Adrenal gland (tissue), 12 donors: ENCODE measurements around the gene GPR68. TPM values are rescaled to one million over a fixed set of nuclear protein-coding genes. Genes with fewer than 3 reads are reported as not detected.

ENCODE experiments used
- DNase-seq, 7 donors: peaks; one replicate each; pipeline ENCODE4 v3.0.0-alpha.2; 2019 to 2020
- H3K27ac ChIP-seq, 5 donors: fragments of 200-600 bp; sonication (generic) in 4 of 5; 1 replicate in 3 of 5; 2 replicates in 2 of 5; pipeline versions ENCODE4 v1.5.1 to v1.8.0; 2016 to 2020; ENCODE audit warnings: mild to moderate bottlenecking in 1 of 5
- H3K27me3 ChIP-seq: fragments of 200-600 bp; 2 replicates; pipeline ENCODE4 v1.8.0; 2021
- H3K36me3 ChIP-seq, 2 donors: fragments of 200-600 bp; replicated peaks in 1 of 2; 1 replicate in 1 of 2; 2 replicates in 1 of 2; pipeline versions ENCODE4 v1.5.1 to v1.8.0; 2018 to 2022
- H3K4me1 ChIP-seq, 2 donors: fragments of 200-600 bp; replicated peaks in 1 of 2; 1 replicate in 1 of 2; 2 replicates in 1 of 2; pipeline versions ENCODE4 v1.5.1 to v1.8.0; 2018 to 2021
- H3K4me3 ChIP-seq, 4 donors: fragments of 200-600 bp; sonication (generic) in 3 of 4; one replicate each; pipeline ENCODE4 v1.5.1; 2016 to 2018
- H3K9me3 ChIP-seq, 3 donors: fragments of 200-600 bp; sonication (generic) in 1 of 3; replicated peaks in 1 of 3; 1 replicate in 2 of 3; 2 replicates in 1 of 3; pipeline versions ENCODE4 v1.5.1 to v1.8.0; 2016 to 2021
- CTCF ChIP-seq, 6 experiments: fragments of 450-650 bp in 4 of 6; fragments of 200-600 bp in 2 of 6; sonication (generic) in 1 of 6; IDR thresholded peaks; 1 replicate in 5 of 6; 2 replicates in 1 of 6; pipeline versions ENCODE4 v1.5.1 to v1.8.0; 2016 to 2021; ENCODE audit warnings: antibody characterized with exemption in 6 of 6, mild to moderate bottlenecking in 2 of 6, moderate library complexity in 1 of 6
- POLR2A ChIP-seq, 2 donors: fragments of 450-650 bp; IDR thresholded peaks; one replicate each; pipeline ENCODE4 v1.6.1; 2017; ENCODE audit warnings: antibody characterized with exemption in 2 of 2, mild to moderate bottlenecking in 2 of 2, moderate library complexity in 1 of 2
- WGBS, 4 donors: extraction: QIAGEN DNeasy Blood & Tissue Kit in 2 of 4; methylation state at CpG; one replicate each; pipeline versions ENCODE4 v1.1.5 to v1.1.7; 2013 to 2017; 5-methylcytosine and 5-hydroxymethylcytosine counted together
- intact Hi-C, 2 donors: fragments of 100-400 bp; cut with DNase I; formaldehyde crosslinking; loops; one replicate each; pipeline versions ENCODE4 v1.14.1 to v1.15.0; 2022 to 2023
- polyA plus RNA-seq, 3 donors: library from polyadenylated mRNA; stranded (reverse); fragments of 200-250 nt in 2 of 3; fragments of 350-450 nt in 1 of 3; fragmentation: Illumina TruSeq in 1 of 3; extraction: RNeasy Lipid Tissue Mini Kit (QIAGEN cat#74804) in 1 of 3; gene quantifications; one replicate each; pipeline ENCODE4 v1.2.3, GENCODE V29; 2013 to 2014
- total RNA-seq, 9 donors: library from RNA; depleted of rRNA in 4 of 9; stranded (reverse); fragments of >200 nt in 4 of 9; fragments of 120-200 nt in 1 of 9; fragmentation: NEBNext Ultra II Directional in 1 of 9; extraction: Animal tissue kit (Norgen Biotek cat#: 25700) in 1 of 9; gene quantifications; one replicate each; pipeline versions ENCODE4 v1.1.0 to v1.2.4, GENCODE V29; 2013 to 2023
- donor health status: healthy with polysubstance abuse.
- donor health status: Bipolar disorder and iron deficiency.
- donor health status: DM: yes; HTN: yes; CAD: no.
- donor health status: DM: no; HTN: no; CAD: no.
- donor health status: DM: no; HTN: no; CAD: no.
- donor health status: DM: yes; HTN: yes; CAD: no.

GPR68 gene
- total and polyA plus RNA-seq, 12 donors = 0.28 to 4.5 (median 1.0) TPM; not detected in 1

GRCh38 chr14:91278383-91278715 is 33.8 kb upstream of the GPR68 start:
- peaks cover 0 to 3% of the 10 kb centered on the region in 2 donors for H3K4me1 ChIP-seq
- no peaks in the 10 kb centered on the region for H3K36me3 ChIP-seq
- no peak overlapping the region for H3K27ac ChIP-seq
- WGBS, 4 donors = 81 to 97% (median 87%) methylated on average over 5 of the region's 5 CpGs
- H3K4me3 ChIP-seq = no peak overlapping the region
- H3K9me3 ChIP-seq = no peaks in the 10 kb centered on the region
- no peak for TF ChIP-seq CTCF (IDR thresholded peaks at IDR 0.05)
- no peak for TF ChIP-seq POLR2A (IDR thresholded peaks at IDR 0.05)
- DNase-seq = no peak
- intact Hi-C loops = no loop called here
- H3K27me3 ChIP-seq = no peaks in the 10 kb centered on the region

- no peaks in the 10 kb centered on the region for H3K27me3 ChIP-seq
- TF ChIP-seq CTCF (IDR thresholded peaks at IDR 0.05) (no peak), POLR2A (IDR thresholded peaks at IDR 0.05) (no peak)
- no peaks in the 10 kb centered on the region for H3K36me3 ChIP-seq
- H3K4me1 ChIP-seq = peaks cover 0 to 3% of the 10 kb centered on the region in 2 donors
- 75 to 81% (median 77%) methylated on average over 18 to 30 of the region's 30 CpGs for WGBS, 4 donors
- DNase-seq = peak in 5 of 7 donors; percentile 27 to 54 (median 41)
- no peak overlapping the region for H3K27ac ChIP-seq
- no peaks in the 10 kb centered on the region for H3K9me3 ChIP-seq
- no peak overlapping the region for H3K4me3 ChIP-seq
- intact Hi-C loops = no loop called here
These were observed 33.3 kb upstream of the GPR68 start for GRCh38 chr14:91277546-91278382.

- DNase-seq = no peak
- H3K27me3 ChIP-seq = no peaks in the 10 kb centered on the region
- no peak for TF ChIP-seq CTCF (IDR thresholded peaks at IDR 0.05)
- no peaks in the 10 kb centered on the region for H3K9me3 ChIP-seq
- intact Hi-C loops = no loop called here
- H3K27ac ChIP-seq = no peak overlapping the region
- no peaks in the 10 kb centered on the region for H3K36me3 ChIP-seq
- peaks cover 0 to 4% of the 10 kb centered on the region in 2 donors for H3K4me1 ChIP-seq
- no peak overlapping the region for H3K4me3 ChIP-seq
- 92 to 97% (median 95%) methylated on average over 6 to 9 of the region's 9 CpGs for WGBS, 4 donors
These were observed 30.3 kb upstream of the GPR68 start for GRCh38 chr14:91274796-91275195.

GRCh38 chr14:91273885-91274273 is 29.4 kb upstream of the GPR68 start:
- Histone ChIP-seq H3K4me1 (peaks cover 7 to 11% of the 10 kb centered on the region in 2 donors), H3K4me3 (no peak overlapping the region), H3K36me3 (no peaks in the 10 kb centered on the region), H3K27me3 (no peaks in the 10 kb centered on the region), H3K27ac (no peak overlapping the region), H3K9me3 (no peaks in the 10 kb centered on the region)
- intact Hi-C loops = no loop called here
- TF ChIP-seq POLR2A (IDR thresholded peaks at IDR 0.05) = no peak
- TF ChIP-seq CTCF (IDR thresholded peaks at IDR 0.05) = no peak
- no peak for DNase-seq
- WGBS, 4 donors = 85 to 95% (median 92%) methylated on average over 11 to 13 of the region's 13 CpGs
